ENCODE measurements around the gene ALX4. TPM values are rescaled to one million over a fixed set of nuclear protein-coding genes. Genes with fewer than 3 reads are reported as not detected.

Gene ALX4
- total RNA-seq, 2 donors from 2014 or later, result 0.17 to 0.36 TPM

- no peak for DNase-seq (ENCODE audit: low spot score)
- TF ChIP-seq POLR2A (IDR thresholded peaks at IDR 0.05) (no peak), CTCF (IDR thresholded peaks at IDR 0.05) (no peak), POLR2AphosphoS5 (IDR thresholded peaks at IDR 0.05) (no peak)
- H3K9me3 ChIP-seq, result no peaks in the 10 kb centered on the region
- H3K27ac ChIP-seq, result no peak overlapping the region
- no peaks in the 10 kb centered on the region for H3K27me3 ChIP-seq (replicated peaks; ENCODE audit: insufficient read depth)
- H3K4me3 ChIP-seq, result no peak overlapping the region
- 88% methylated on average over 5 of the region's 5 CpGs for WGBS
- H3K4me1 ChIP-seq (replicated peaks), result no peaks in the 10 kb centered on the region
- H3K36me3 ChIP-seq, result no peaks in the 10 kb centered on the region
- intact Hi-C loops (cut with DNase I), result no loop called here
Measured at GRCh38 chr11:44258839-44259420, 51.0 kb downstream of the ALX4 start.

GRCh38 chr11:44258190-44258489, 51.8 kb downstream of the ALX4 start:
- no peak overlapping the region for H3K4me3 ChIP-seq
- TF ChIP-seq CTCF (IDR thresholded peaks at IDR 0.05) (no peak), POLR2A (IDR thresholded peaks at IDR 0.05) (no peak), POLR2AphosphoS5 (IDR thresholded peaks at IDR 0.05) (no peak)
- H3K4me1 ChIP-seq (replicated peaks), result no peaks in the 10 kb centered on the region
- H3K9me3 ChIP-seq, result no peaks in the 10 kb centered on the region
- intact Hi-C loops (cut with DNase I), result no loop called here
- no peaks in the 10 kb centered on the region for H3K36me3 ChIP-seq
- DNase-seq (ENCODE audit: low spot score), result no peak
- no peaks in the 10 kb centered on the region for H3K27me3 ChIP-seq (replicated peaks; ENCODE audit: insufficient read depth)
- no peak overlapping the region for H3K27ac ChIP-seq
- whole genome bisulfite sequencing, result 66% methylated on average over 5 of the region's 5 CpGs

- H3K27ac ChIP-seq, result no peak overlapping the region
- H3K4me1 ChIP-seq (replicated peaks), result no peaks in the 10 kb centered on the region
- DNase-seq (ENCODE audit: low spot score), result no peak
- no peaks in the 10 kb centered on the region for H3K9me3 ChIP-seq
- no peak for TF ChIP-seq POLR2A (IDR thresholded peaks at IDR 0.05)
- no peak for TF ChIP-seq CTCF (IDR thresholded peaks at IDR 0.05)
- TF ChIP-seq POLR2AphosphoS5 (IDR thresholded peaks at IDR 0.05), result no peak
- no peaks in the 10 kb centered on the region for H3K27me3 ChIP-seq (replicated peaks; ENCODE audit: insufficient read depth)
- intact Hi-C loops (cut with DNase I), result no loop called here
- WGBS, result 78% methylated on average over 8 of the region's 8 CpGs
- H3K4me3 ChIP-seq, result no peak overlapping the region
- no peaks in the 10 kb centered on the region for H3K36me3 ChIP-seq
Measured at GRCh38 chr11:44257338-44258189, 52.4 kb downstream of the ALX4 start.

- Histone ChIP-seq H3K4me1 (replicated peaks) (no peaks in the 10 kb centered on the region), H3K27me3 (replicated peaks; ENCODE audit: insufficient read depth) (no peaks in the 10 kb centered on the region), H3K36me3 (no peaks in the 10 kb centered on the region), H3K27ac (no peak overlapping the region), H3K4me3 (no peak overlapping the region), H3K9me3 (no peaks in the 10 kb centered on the region)
- no peak for DNase-seq (ENCODE audit: low spot score)
- TF ChIP-seq CTCF (IDR thresholded peaks at IDR 0.05) (no peak), POLR2AphosphoS5 (IDR thresholded peaks at IDR 0.05) (no peak), POLR2A (IDR thresholded peaks at IDR 0.05) (no peak)
- WGBS, result 78% methylated on average over 4 of the region's 4 CpGs
- intact Hi-C loops (cut with DNase I), result no loop called here
Measured at GRCh38 chr11:44256673-44257291, 53.2 kb downstream of the ALX4 start.
